ENCODE results near the gene USP30.
A peak's percentile ranks its signal among the peaks of the same experiment; 100 is the strongest.

The USP30 gene

DNA sequence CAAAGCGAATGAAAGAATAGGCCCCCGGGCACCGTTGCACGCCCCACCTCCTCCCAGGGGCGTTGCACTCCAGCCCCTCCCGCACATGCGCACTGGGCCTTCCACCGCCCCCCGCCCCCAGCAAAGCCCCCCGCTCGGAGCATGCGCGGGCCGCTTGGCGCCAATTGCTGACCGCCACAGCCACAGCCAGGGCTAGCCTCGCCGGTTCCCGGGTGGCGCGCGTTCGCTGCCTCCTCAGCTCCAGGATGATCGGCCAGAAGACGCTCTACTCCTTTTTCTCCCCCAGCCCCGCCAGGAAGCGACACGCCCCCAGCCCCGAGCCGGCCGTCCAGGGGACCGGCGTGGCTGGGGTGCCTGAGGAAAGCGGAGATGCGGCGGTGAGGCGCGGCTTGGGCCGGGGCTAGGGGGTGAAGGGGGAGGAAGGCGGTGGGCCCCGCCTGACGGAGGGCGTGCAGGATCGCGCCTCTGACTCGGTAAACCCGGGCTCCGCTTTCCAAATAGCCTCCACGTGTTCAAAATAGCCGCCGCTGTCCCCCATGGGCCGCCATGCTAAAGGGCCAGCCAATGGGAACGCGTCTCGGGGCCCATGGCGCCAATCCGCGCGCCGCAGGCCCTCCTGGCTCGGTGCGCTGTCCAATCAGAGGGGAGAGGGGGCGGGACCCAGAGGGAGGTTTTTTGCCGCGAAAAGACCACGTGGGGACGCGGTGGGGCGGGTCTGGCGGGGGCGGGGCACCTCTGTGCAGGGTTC, 45.2 kb downstream of the USP30 start, which contains the start of gene UNG:
UNG (plus strand) TSS at position 163 of the 748 bp plus-strand sequence; CDS start at position 246, 83 bp downstream.
- DNase-seq (ENCODE audit: low read depth in 1 of 2, low spot score in 1 of 2), result peak; percentile 93 to 96

DNA sequence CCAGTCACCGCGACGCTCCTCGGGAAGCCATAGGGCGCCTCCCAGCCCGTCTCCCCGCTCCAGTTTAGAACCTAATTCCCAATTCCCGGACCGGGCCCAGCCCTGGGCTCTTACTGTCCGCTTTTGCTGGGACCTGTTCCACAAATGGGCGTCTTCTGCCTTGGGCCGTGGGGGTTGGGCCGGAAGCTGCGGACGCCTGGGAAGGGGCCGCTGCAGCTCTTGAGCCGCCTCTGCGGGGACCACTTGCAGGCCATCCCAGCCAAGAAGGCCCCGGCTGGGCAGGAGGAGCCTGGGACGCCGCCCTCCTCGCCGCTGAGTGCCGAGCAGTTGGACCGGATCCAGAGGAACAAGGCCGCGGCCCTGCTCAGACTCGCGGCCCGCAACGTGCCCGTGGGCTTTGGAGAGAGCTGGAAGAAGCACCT, 45.8 kb downstream of the USP30 start:
- no peak for DNase-seq (ENCODE audit: low read depth in 1 of 2, low spot score in 1 of 2)

- DNase-seq (ENCODE audit: low read depth in 1 of 2, low spot score in 1 of 2), result no peak
These were observed 46.3 kb downstream of the USP30 start for GRCh38 chr12:109098651-109099050.

- DNase-seq (ENCODE audit: low read depth in 1 of 2, low spot score in 1 of 2), result no peak
These were observed 47.1 kb downstream of the USP30 start for GRCh38 chr12:109099431-109100020.

DNA sequence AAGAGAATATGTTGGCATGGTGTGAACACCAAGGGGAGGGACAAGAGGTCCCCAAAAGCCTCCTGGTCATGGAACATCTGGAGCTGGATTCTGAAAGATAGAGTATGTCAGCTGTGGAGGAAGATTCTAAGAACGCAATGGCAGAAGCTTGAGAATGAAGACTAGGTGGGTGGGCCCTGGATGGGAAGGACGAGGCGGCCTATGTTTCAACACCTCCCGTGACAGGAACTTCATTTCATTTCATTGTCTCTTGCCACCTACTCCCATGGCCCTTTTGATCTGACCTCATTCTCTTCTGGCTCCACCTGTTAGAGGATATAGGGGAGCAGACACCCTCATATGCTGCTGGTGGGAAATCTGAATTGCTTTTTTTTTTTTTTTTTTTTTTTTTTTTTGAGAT, 48.4 kb downstream of the USP30 start:
- DNase-seq (ENCODE audit: low read depth in 1 of 2, low spot score in 1 of 2), result no peak

GRCh38 chr12:109102491-109102890, 50.1 kb downstream of the USP30 start:
- DNase-seq (ENCODE audit: low read depth in 1 of 2, low spot score in 1 of 2), result no peak

- DNase-seq (ENCODE audit: low read depth in 1 of 2, low spot score in 1 of 2), result no peak
These were observed 52.8 kb downstream of the USP30 start for GRCh38 chr12:109105176-109105575.

DNA sequence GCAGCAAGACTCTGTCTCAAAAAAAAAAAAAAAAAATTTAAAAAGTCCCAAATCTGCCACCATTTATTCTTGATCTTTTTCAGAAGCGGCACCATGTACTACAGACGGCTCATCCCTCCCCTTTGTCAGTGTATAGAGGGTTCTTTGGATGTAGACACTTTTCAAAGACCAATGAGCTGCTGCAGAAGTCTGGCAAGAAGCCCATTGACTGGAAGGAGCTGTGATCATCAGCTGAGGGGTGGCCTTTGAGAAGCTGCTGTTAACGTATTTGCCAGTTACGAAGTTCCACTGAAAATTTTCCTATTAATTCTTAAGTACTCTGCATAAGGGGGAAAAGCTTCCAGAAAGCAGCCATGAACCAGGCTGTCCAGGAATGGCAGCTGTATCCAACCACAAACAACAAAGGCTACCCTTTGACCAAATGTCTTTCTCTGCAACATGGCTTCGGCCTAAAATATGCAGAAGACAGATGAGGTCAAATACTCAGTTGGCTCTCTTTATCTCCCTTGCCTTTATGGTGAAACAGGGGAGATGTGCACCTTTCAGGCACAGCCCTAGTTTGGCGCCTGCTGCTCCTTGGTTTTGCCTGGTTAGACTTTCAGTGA, 57.5 kb downstream of the USP30 start:
- DNase-seq (ENCODE audit: low read depth in 1 of 2, low spot score in 1 of 2), result no peak

DNA sequence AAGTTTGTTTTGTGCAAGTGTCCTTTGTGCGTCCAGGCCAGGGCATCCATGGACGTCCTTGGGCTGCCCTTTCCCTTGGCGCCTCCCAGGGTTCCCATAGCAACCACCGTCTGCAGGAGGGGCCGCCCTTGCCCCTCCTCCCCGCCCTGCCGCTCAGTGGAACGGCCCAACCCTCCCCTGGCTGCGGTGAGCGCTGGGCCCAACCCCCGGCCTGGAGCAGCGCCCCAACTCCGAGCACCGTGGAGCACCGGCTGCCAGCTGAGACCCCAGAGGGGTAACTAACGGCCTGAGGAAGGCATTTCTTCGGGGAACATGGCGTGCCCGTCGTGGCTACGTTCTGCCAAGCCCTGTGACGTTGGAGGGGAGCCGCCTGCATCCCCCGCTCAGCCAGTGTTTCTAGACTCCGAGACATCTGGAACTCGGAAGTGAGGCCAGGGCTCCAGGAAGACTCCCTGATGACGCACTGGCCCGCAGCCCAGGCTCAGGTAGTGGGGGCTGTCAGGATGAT, 58.7 kb downstream of the USP30 start:
- DNase-seq (ENCODE audit: low read depth in 1 of 2, low spot score in 1 of 2), result peak in 1 of 2 donors; percentile 13

DNA sequence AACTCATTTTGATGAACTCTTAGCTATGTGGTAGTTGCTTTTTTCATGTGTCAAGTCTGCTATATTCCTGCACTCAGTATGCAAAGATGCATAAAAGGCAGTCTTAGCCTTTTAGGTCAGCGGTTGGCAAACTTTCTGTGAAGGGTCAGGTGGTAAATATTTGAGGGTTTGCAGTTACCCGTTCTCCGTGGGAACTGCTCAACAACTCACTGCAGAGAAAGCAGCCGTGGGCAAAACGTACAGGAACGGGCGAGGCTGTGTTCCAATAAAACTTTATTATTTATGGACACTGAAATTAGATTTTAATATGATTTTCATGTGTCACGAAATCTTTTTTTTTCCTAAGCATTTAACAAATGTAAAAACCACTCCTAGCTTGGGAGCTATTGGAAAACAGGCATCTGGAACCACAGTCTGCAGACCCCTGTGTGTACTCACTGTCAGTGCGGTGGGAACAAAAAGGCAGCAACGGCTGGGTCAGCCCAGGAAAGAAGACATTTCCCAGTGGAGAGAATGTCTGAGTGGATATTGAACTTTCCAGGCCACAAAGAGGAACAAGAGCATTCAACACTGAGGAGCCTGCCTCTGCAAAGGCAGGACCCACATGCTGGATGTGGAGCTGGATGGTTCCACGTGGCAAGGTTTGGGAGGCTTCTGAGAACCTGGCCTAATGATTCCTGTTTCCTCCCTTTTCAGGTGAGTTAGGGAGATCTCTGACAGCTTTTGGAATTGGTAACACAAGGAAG, 60.5 kb downstream of the USP30 start:
- no peak for DNase-seq (ENCODE audit: low read depth in 1 of 2, low spot score in 1 of 2)

DNA sequence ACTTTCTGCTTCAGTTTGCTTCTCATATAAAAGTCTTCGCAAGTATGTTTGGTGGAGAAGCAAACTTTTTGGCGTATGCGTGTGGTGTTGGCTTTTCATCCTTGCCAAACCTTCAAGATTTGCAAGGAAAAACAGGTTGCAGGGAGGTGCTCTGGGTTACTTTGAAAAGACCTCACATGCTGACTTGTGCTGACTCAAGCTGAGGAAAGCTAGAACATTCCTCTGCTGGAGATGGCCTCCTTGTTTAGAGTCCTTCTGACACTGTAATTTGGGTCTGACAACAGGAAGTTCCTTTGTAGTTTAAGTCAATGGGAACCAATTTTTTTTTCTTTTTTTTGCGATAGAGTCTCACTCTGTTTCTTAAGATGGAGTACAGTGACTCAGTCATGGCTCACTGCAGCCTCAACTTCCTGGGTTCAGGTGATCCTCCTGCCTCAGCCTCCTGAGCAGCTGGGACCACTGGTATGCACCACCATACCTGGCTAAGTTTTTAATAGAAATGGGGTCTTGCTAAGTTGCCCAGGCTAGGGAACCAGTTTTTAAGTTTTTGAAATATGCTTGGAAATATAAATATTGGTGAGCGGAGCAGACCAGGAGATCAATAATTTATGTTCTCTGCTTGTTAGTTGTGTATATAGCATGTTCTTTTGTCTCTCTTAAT, 61.4 kb downstream of the USP30 start:
- no peak for DNase-seq (ENCODE audit: low read depth in 1 of 2, low spot score in 1 of 2)

DNA sequence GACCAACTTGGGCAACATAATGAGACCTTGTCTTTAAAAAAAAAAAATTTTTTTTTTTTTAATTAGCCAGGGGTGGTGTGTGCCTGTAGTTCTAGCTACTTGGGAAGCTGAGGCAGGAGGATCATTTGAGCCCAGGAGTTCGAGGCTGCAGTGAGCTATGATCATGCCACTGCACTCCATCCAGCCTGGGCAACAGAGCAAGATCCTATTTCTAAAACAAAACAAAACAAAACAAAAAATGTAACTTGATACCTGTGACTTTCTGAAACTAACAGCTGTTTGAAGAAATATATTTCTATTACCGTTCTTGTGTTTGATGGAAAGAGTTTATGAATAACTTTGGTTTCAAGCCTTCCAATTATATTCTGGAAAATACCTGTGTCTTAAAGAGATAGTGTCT, 62.3 kb downstream of the USP30 start:
- DNase-seq (ENCODE audit: low read depth in 1 of 2, low spot score in 1 of 2), result no peak

DNA sequence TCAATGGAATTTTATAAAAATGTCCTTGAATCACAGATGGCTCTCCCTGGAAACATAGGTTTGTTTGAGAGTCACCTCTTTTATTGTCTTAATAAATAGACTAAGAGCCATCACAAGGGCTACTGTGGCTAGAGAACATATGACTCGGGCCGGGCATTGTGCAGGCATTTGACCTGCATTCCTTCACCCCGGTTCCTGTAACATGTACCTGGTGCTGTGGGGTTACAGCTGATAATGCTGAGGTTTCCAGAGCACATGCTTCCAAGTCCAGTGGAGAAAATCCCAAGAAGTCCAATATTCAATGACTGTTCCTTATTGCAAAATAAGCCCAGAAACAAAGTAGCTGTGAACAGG, 63.0 kb downstream of the USP30 start:
- no peak for DNase-seq (ENCODE audit: low read depth in 1 of 2, low spot score in 1 of 2)

GRCh38 chr12:109115758-109116610, 63.6 kb downstream of the USP30 start, which contains the start of gene ACACB:
ACACB (plus strand) TSS chr12:109116587; CDS start chr12:109139406, 22,819 bp downstream.
- DNase-seq (ENCODE audit: low read depth in 1 of 2, low spot score in 1 of 2), result no peak

DNA sequence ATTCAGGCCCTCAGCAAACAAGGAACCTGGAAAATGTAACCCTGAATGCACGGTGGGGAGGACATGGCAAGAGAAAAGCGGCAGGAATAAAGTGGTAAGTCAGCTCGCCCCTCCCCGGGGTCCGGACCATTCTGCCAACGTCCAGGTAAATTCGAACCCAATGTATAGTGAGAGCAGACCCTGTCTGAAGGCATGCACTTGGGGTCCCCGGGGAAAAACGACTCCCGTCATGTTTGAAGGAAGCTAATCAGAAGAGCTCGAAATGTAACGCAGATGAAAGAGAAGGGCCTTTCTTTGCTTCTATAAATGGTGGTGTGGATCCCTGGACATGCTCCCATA, 64.2 kb downstream of the USP30 start:
- no peak for DNase-seq (ENCODE audit: low read depth in 1 of 2, low spot score in 1 of 2)

DNA sequence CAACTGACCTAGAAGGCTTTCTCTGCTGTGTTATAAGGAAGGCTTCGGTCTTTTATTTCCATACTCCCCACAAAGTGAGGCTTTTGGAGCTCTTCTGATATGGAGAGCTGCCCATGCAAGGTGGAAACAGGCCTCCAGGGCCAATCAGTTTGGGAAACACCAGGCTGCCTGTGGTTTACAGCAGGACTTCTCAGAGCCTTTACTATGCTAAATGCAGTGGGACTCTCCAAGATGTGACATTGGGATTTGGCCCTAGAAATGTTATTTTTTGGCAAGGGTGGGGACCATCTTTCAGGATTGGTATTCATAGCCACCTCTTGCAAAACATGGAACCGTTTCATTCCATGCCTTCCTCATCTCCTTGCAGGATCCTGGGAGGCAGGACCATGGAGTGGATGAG, 67.7 kb downstream of the USP30 start:
- DNase-seq (ENCODE audit: low read depth in 1 of 2, low spot score in 1 of 2), result no peak

GRCh38 chr12:109120557-109120956, 68.2 kb downstream of the USP30 start:
- DNase-seq (ENCODE audit: low read depth in 1 of 2, low spot score in 1 of 2), result no peak

DNA sequence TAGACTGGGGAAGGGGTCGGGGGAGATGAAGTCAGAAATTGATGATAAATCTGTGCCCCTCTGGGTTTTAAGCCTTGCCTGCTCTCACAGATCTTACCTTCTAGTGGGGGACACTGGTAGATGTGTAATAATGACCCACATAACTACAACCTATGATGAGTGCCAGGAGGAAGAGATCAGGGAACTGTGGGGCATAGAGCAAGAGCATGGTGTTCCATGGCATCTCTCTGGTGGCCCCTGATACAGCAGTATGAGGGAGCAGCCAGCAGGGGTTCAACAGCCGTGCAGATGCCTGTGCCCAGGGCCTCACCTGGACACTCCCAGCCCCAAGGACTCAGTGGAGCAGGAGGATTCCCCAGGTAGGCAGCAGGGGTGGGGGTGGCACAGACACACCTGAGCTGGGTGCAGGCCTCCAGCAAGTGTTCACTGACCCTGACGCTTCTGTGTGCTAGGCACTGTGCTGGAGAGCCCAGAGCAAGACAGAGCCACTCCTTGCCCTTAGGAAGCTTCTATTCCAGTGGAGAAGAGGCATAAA, 69.0 kb downstream of the USP30 start:
- DNase-seq (ENCODE audit: low read depth in 1 of 2, low spot score in 1 of 2), result no peak

DNA sequence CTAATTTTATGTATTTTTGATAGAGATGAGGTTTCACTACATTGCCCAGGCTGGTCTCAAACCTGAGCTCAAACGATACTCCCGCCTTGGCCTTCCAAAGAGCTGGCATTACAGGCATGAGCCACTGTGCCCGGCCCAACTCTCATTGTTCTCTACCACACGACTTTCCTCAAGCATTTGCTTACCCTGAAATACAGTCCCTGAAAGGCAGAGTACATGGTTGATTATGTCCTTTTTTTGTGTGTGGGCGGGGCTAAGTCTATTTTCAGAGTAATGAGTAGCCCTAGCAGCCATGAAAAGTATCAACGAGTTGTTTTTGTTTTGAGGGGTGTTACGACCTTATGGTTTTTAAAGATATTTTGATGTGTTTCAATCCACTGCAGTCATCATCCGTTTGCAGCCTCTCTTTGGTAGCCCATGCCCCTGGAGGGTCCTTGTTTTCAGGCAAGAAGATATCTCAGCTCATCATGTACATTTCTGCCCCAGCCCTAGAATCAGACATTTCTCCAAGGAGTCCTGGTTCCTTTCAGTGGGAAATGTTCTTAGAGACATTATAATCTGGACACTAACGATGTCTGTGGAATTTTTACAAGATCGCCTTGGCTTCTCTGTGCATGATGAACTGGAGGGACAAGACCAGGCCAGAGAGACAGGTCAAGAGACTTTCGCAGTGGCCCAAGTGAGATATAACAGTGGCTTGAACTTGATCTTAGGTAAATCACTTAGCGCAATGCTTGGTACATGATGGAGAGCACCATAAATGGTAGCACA, 72.7 kb downstream of the USP30 start:
- DNase-seq (ENCODE audit: low read depth in 1 of 2, low spot score in 1 of 2), result no peak

Data from activated T-helper 1 cell treated with anti-CD3 and anti-CD28 coated beads, Interleukin-2, amount 50 U/mL, for 16 hours (primary cell).